ENCODE measurements around the gene IPPK.
A peak's percentile ranks its signal among the peaks of the same experiment; 100 is the strongest.

Gene IPPK

GRCh38 chr9:92715488-92716231 lies 45.7 kb upstream of the IPPK start:
- TF ChIP-seq CTCF (IDR thresholded peaks at IDR 0.05; ENCODE audit: borderline replicate concordance, control extremely low read depth, extremely low read depth, insufficient read depth, missing control alignments) = no peak
- in situ Hi-C loops (cut with MboI; ENCODE audit: low sequenced_read_pairs, unreplicated experiment) = loop anchor here (10.0 kb wide), 1 partner anchor 69 kb away; no protein-coding TSS in a partner anchor

GRCh38 chr9:92714787-92715487 lies 45.0 kb upstream of the IPPK start:
- TF ChIP-seq CTCF (IDR thresholded peaks at IDR 0.05; ENCODE audit: borderline replicate concordance, control extremely low read depth, extremely low read depth, insufficient read depth, missing control alignments) = no peak
- in situ Hi-C loops (cut with MboI; ENCODE audit: low sequenced_read_pairs, unreplicated experiment) = loop anchor here (10.0 kb wide), 1 partner anchor 70 kb away; no protein-coding TSS in a partner anchor
- no peak for DNase-seq (ENCODE audit: low spot score)

More at GRCh38 chr9:92715488-92716231, 45.7 kb upstream of the IPPK start:
- DNase-seq (ENCODE audit: low spot score) = peak; percentile 23

GRCh38 chr9:92714016-92714415 lies 44.1 kb upstream of the IPPK start:
- TF ChIP-seq CTCF (IDR thresholded peaks at IDR 0.05; ENCODE audit: borderline replicate concordance, control extremely low read depth, extremely low read depth, insufficient read depth, missing control alignments) = no peak
- in situ Hi-C loops (cut with MboI; ENCODE audit: low sequenced_read_pairs, unreplicated experiment) = loop anchor here (10.0 kb wide), 1 partner anchor 71 kb away; no protein-coding TSS in a partner anchor
- no peak for DNase-seq (ENCODE audit: low spot score)

- DNase-seq (ENCODE audit: low spot score) = no peak
- no peak for TF ChIP-seq CTCF (IDR thresholded peaks at IDR 0.05; ENCODE audit: borderline replicate concordance, control extremely low read depth, extremely low read depth, insufficient read depth, missing control alignments)
- in situ Hi-C loops (cut with MboI; ENCODE audit: low sequenced_read_pairs, unreplicated experiment) = loop anchor here (10.0 kb wide), 1 partner anchor 71 kb away; no protein-coding TSS in a partner anchor
These were observed 43.6 kb upstream of the IPPK start for GRCh38 chr9:92713528-92713927.

- no peak for DNase-seq (ENCODE audit: low spot score)
- in situ Hi-C loops (cut with MboI; ENCODE audit: low sequenced_read_pairs, unreplicated experiment) = loop anchor here (10.0 kb wide), 1 partner anchor 72 kb away; no protein-coding TSS in a partner anchor
- no peak for TF ChIP-seq CTCF (IDR thresholded peaks at IDR 0.05; ENCODE audit: borderline replicate concordance, control extremely low read depth, extremely low read depth, insufficient read depth, missing control alignments)
These were observed 42.8 kb upstream of the IPPK start for GRCh38 chr9:92712767-92713166.

- no peak for TF ChIP-seq CTCF (IDR thresholded peaks at IDR 0.05; ENCODE audit: borderline replicate concordance, control extremely low read depth, extremely low read depth, insufficient read depth, missing control alignments)
- DNase-seq (ENCODE audit: low spot score) = peak; percentile 44
- in situ Hi-C loops (cut with MboI; ENCODE audit: low sequenced_read_pairs, unreplicated experiment) = loop anchor here (10.0 kb wide), 1 partner anchor 73 kb away; no protein-coding TSS in a partner anchor
These were observed 41.9 kb upstream of the IPPK start for GRCh38 chr9:92711844-92712243.
